Liver (tissue), 9 donors: Measurements from ENCODE around the gene ENTR1. TPM values are rescaled to one million over a fixed set of nuclear protein-coding genes. Genes with fewer than 3 reads are reported as not detected.
A peak's percentile ranks its signal among the peaks of the same experiment; 100 is the strongest.
"Not testable (repeated sequence)": the region's sequence is repeated elsewhere in the genome, so short reads cannot be mapped to it uniquely, and the experiment has no call there.

Experiments
- DNase-seq: peaks from one replicate; pipeline ENCODE4 v3.0.0-alpha.2; 2017; ENCODE audit warnings: low spot score
- H3K27ac ChIP-seq, 2 donors: one replicate each; pipeline ENCODE4 v1.7.0; 2013; ENCODE audit warnings: inconsistent platforms in 2 of 2, low read length in 2 of 2, control low read depth in 1 of 2, low read depth in 1 of 2, mild to moderate bottlenecking in 1 of 2
- H3K27me3 ChIP-seq, 4 donors: one replicate each; pipeline versions ENCODE4 v1.6.1 to v1.7.0; 2013; ENCODE audit warnings: low read length in 3 of 4, inconsistent platforms in 1 of 4, mild to moderate bottlenecking in 1 of 4, moderate library complexity in 1 of 4; ENCODE audit not compliant: control insufficient read depth in 4 of 4, insufficient read depth in 4 of 4
- H3K36me3 ChIP-seq, 4 donors: one replicate each; pipeline versions ENCODE4 v1.6.1 to v1.7.0; 2013; ENCODE audit warnings: low read length in 3 of 4, mild to moderate bottlenecking in 3 of 4, low read depth in 1 of 4, moderate library complexity in 1 of 4; ENCODE audit not compliant: control insufficient read depth in 4 of 4, insufficient read depth in 3 of 4
- H3K4me1 ChIP-seq, 4 donors: one replicate each; pipeline versions ENCODE4 v1.6.1 to v1.7.0; 2013; ENCODE audit warnings: low read length in 3 of 4, mild to moderate bottlenecking in 3 of 4, moderate library complexity in 1 of 4; ENCODE audit not compliant: control insufficient read depth in 4 of 4, insufficient read depth in 4 of 4
- H3K4me3 ChIP-seq, 3 donors: one replicate each; pipeline versions ENCODE4 v1.6.1 to v1.7.0; 2013; ENCODE audit warnings: low read length in 3 of 3, control low read depth in 1 of 3, low read depth in 1 of 3, mild to moderate bottlenecking in 1 of 3
- H3K9ac ChIP-seq, 2 donors: one replicate each; pipeline ENCODE4 v1.7.0; 2013; ENCODE audit warnings: low read length in 2 of 2, mild to moderate bottlenecking in 2 of 2, moderate library complexity in 2 of 2, control low read depth in 1 of 2, low read depth in 1 of 2
- H3K9me3 ChIP-seq, 4 donors: one replicate each; pipeline versions ENCODE4 v1.6.1 to v1.7.0; 2013; ENCODE audit warnings: low read length in 3 of 4; ENCODE audit not compliant: control insufficient read depth in 4 of 4
- FOXA1 ChIP-seq: IDR thresholded peaks from 2 replicates; pipeline ENCODE4 v1.6.1; 2016; ENCODE audit warnings: antibody characterized with exemption
- HNF4A ChIP-seq, 2 donors: conservative IDR thresholded peaks; 2 replicates each; pipeline ENCODE4 v1.6.1; 2016; ENCODE audit warnings: antibody characterized with exemption in 2 of 2, mild to moderate bottlenecking in 2 of 2
- HNF4G ChIP-seq: IDR thresholded peaks from 2 replicates; pipeline ENCODE4 v1.6.1; 2016; ENCODE audit warnings: antibody characterized with exemption
- JUND ChIP-seq, 2 donors: IDR thresholded peaks; 2 replicates each; pipeline ENCODE4 v1.6.1; 2016; ENCODE audit warnings: antibody characterized with exemption in 2 of 2
- MAX ChIP-seq: IDR thresholded peaks from 2 replicates; pipeline ENCODE4 v1.6.1; 2016; ENCODE audit warnings: antibody characterized with exemption
- RAD21 ChIP-seq, 2 donors: IDR thresholded peaks; 2 replicates each; pipeline ENCODE4 v1.6.1; 2016; ENCODE audit warnings: antibody characterized with exemption in 2 of 2, mild to moderate bottlenecking in 2 of 2
- RXRA ChIP-seq, 2 donors: IDR thresholded peaks; 2 replicates each; pipeline ENCODE4 v1.6.1; 2017 to 2018; ENCODE audit warnings: antibody characterized with exemption in 2 of 2, mild to moderate bottlenecking in 1 of 2
- TAF1 ChIP-seq: conservative IDR thresholded peaks from 2 replicates; pipeline ENCODE4 v1.6.1; 2016; ENCODE audit warnings: antibody characterized with exemption, mild to moderate bottlenecking
- YY1 ChIP-seq: IDR thresholded peaks from 2 replicates; pipeline ENCODE4 v1.6.1; 2016; ENCODE audit warnings: antibody characterized with exemption, mild to moderate bottlenecking
- ZBTB33 ChIP-seq: IDR thresholded peaks from 2 replicates; pipeline ENCODE4 v1.6.1; 2016; ENCODE audit warnings: antibody characterized with exemption
- WGBS: extraction: QIAGEN DNeasy Blood & Tissue Kit; methylation state at CpG from one replicate; pipeline ENCODE4 v1.1.7; 2013; 5-methylcytosine and 5-hydroxymethylcytosine counted together
- polyA plus RNA-seq, 2 donors: library from polyadenylated mRNA; stranded (reverse) in 1 of 2; unstranded in 1 of 2; fragments of 200-250 nt in 1 of 2; fragments of >200 nt in 1 of 2; fragmentation: Nextera tagmentation in 1 of 2; extraction: Ambion mirVana in 1 of 2; gene quantifications; one replicate each; pipeline versions ENCODE4 v1.2.1 to v1.2.3, GENCODE V29; 2013 to 2015
- total RNA-seq, 2 donors: library from RNA; depleted of rRNA; stranded (reverse); fragments of >200 nt; gene quantifications; one replicate each; pipeline ENCODE4 v1.2.3, GENCODE V29; 2014
- donor health status: healthy.
- donor health status: healthy.
- donor health status: healthy.
- donor health status: healthy.
- donor health status: healthy.

Gene ENTR1
- total and polyA plus RNA-seq, 4 donors: 11.0 to 28.1 (median 19.1) TPM

- H3K27ac ChIP-seq: peak overlapping the region; percentile 82 to 88
- H3K9me3 ChIP-seq: no peaks in the 10 kb centered on the region
- no peaks in the 10 kb centered on the region for H3K27me3 ChIP-seq
- H3K9ac ChIP-seq: peak overlapping the region; percentile 73 to 85
- 33% methylated on average over 4 of the region's 4 CpGs for WGBS
- DNase-seq: no peak
- peaks cover 13 to 47% (median 24%) of the 10 kb centered on the region in 4 donors for H3K36me3 ChIP-seq
- TF ChIP-seq HNF4A (conservative IDR thresholded peaks at IDR 0.05) (no peak), RAD21 (IDR thresholded peaks at IDR 0.05) (no peak)
- H3K4me3 ChIP-seq: peak overlapping the region; percentile 75 to 95 (median 88)
- peaks cover 3 to 22% (median 17%) of the 10 kb centered on the region in 4 donors for H3K4me1 ChIP-seq
Measured at GRCh38 chr9:136411378-136411777, 964 bp upstream of the ENTR1 start.

- H3K27ac ChIP-seq: peak overlapping the region; percentile 76 to 81
- H3K9me3 ChIP-seq: no peaks in the 10 kb centered on the region
- TF ChIP-seq TAF1 (no peak), MAX (peak; percentile 97), RXRA (IDR thresholded peaks at IDR 0.05) (peak; percentile 30 to 62), FOXA1 (no peak), YY1 (peak; percentile 24)
- H3K27me3 ChIP-seq: no peaks in the 10 kb centered on the region
- DNase-seq: no peak
- H3K9ac ChIP-seq: peak overlapping the region; percentile 15 to 36
- peaks cover 3 to 22% (median 17%) of the 10 kb centered on the region in 4 donors for H3K4me1 ChIP-seq
- 11% methylated on average over 71 of the region's 71 CpGs for WGBS
- peak overlapping the region; percentile 67 to 76 (median 75) for H3K4me3 ChIP-seq
- peaks cover 9 to 44% (median 22%) of the 10 kb centered on the region in 4 donors for H3K36me3 ChIP-seq
Measured at GRCh38 chr9:136409557-136410455, 608 bp downstream of the ENTR1 start.

GRCh38 chr9:136407911-136408310 lies 2.5 kb downstream of the ENTR1 start:
- H3K4me3 ChIP-seq: no peak overlapping the region
- H3K4me1 ChIP-seq: peaks cover 3 to 22% (median 17%) of the 10 kb centered on the region in 4 donors
- H3K9me3 ChIP-seq: no peaks in the 10 kb centered on the region
- 94% methylated on average over 7 of the region's 7 CpGs for WGBS
- H3K27ac ChIP-seq: no peak overlapping the region
- no peak for DNase-seq
- peaks cover 5 to 36% (median 14%) of the 10 kb centered on the region in 4 donors for H3K36me3 ChIP-seq
- no peak overlapping the region for H3K9ac ChIP-seq
- no peaks in the 10 kb centered on the region for H3K27me3 ChIP-seq
- TF ChIP-seq JUND (IDR thresholded peaks at IDR 0.05) (no peak), ZBTB33 (no peak), HNF4G (no peak), FOXA1 (no peak), HNF4A (conservative IDR thresholded peaks at IDR 0.05) (no peak)

- Histone ChIP-seq H3K4me1 (peaks cover 3 to 21% (median 17%) of the 10 kb centered on the region in 4 donors), H3K36me3 (peaks cover 7 to 38% (median 10%) of the 10 kb centered on the region in 4 donors)
- DNase-seq, H3K9ac ChIP-seq, H3K27ac ChIP-seq, H3K9me3 ChIP-seq, H3K4me3 ChIP-seq, H3K27me3 ChIP-seq: not testable (repeated sequence)
- WGBS: 96% methylated on average over 28 of the region's 28 CpGs
Measured at GRCh38 chr9:136407061-136407460, 3.4 kb downstream of the ENTR1 start.

GRCh38 chr9:136405904-136406303 lies 4.5 kb downstream of the ENTR1 start:
- not testable (repeated sequence) for DNase-seq, H3K27ac ChIP-seq, H3K9ac ChIP-seq, H3K27me3 ChIP-seq, H3K9me3 ChIP-seq, H3K4me1 ChIP-seq, H3K4me3 ChIP-seq
- H3K36me3 ChIP-seq: peaks cover 8 to 40% (median 10%) of the 10 kb centered on the region in 4 donors
- WGBS: 92% methylated on average over 10 of the region's 10 CpGs
